HG02885 (cell line): ENCODE measurements around the gene TRIM43B.
"Not testable (repeated sequence)": the region's sequence is repeated elsewhere in the genome, so short reads cannot be mapped to it uniquely, and the experiment has no call there.

ENCODE experiments used
- ATAC-seq: cut with Tn5 transposase; IDR thresholded peaks from one replicate; pipeline ENCODE4 v1.9.1; 2021; ENCODE audit warnings: mild to moderate bottlenecking; ENCODE audit not compliant: unreplicated experiment, poor library complexity

Gene TRIM43B

DNA sequence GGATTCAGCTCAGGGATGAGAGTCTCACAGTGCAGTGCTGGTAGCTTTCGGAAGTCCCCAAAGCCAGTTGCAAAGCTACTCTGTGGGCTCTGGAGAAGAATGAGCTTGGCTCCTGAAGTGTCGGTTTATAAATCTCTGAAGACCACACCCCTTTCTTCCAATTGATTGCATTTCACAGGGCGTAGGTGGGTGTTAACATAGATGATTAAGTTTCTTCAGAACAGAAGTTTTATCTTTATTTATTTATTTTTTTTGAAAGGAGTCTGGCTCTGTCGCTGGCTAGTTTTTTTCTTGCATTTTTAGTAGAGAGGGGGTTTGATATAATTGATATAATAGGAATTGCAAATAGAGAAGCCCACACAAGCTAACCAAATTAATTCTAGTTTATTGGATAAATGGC is at the start of gene TRIM43B:
Gene TRIM43B, minus strand, starts transcription at position 101 of the 400 bp plus-strand sequence. CDS start 2,040 bp downstream, outside the sequence.
- ATAC-seq: not testable (repeated sequence)

- ATAC-seq: peak; percentile 13
Measured at GRCh38 chr2:95531254-95531771, 46.8 kb upstream of the TRIM43B start.

- ATAC-seq: peak; percentile 71
Measured at GRCh38 chr2:95530734-95531133, 46.2 kb upstream of the TRIM43B start.

- ATAC-seq: peak; percentile 71
Measured at GRCh38 chr2:95526360-95527341, 42.1 kb upstream of the TRIM43B start.

- ATAC-seq: no peak
Measured at GRCh38 chr2:95525294-95526035, 40.9 kb upstream of the TRIM43B start.

GRCh38 chr2:95524195-95524594 is 39.6 kb upstream of the TRIM43B start:
- no peak for ATAC-seq

GRCh38 chr2:95514718-95515117 is 30.2 kb upstream of the TRIM43B start:
- ATAC-seq: no peak

GRCh38 chr2:95514226-95514625 is 29.7 kb upstream of the TRIM43B start:
- ATAC-seq: not testable (repeated sequence)

GRCh38 chr2:95509408-95509807 is 24.9 kb upstream of the TRIM43B start:
- ATAC-seq: no peak

DNA sequence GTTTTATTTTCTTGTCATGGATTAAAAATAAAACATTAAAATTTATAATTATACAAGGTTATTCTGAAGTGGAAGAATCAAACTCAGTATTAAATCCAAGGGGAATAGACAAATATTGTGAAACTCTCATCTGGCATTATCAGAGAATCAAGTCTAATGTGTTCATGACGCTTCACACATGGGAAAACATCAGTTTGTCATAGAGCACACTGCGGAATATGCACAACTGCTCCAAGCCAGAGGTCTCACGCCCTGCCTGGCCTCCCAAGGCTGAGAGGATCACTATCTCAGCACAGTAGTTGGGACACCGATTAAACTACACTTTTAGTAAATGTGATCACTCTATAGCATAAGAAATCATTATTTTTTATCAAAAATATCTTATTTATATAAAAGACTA is 20.7 kb upstream of the TRIM43B start:
- no peak for ATAC-seq

DNA sequence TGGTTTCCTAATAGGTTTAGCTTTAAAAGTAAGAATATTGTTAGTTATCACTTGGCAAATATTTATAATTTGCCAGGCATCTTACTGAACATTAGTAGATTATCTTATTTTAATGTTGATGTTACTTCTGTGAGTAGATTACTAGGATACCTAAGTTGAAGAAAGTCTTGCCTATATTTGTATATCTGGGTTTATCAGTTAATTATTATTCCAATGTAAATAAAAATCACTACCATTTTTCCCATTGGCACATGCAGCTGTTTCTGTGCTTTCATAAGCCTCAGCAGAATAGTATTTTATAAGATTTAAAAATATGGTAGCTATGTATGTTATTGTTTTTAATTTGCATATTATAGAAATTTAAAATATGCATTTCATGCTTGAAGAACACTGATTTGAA is 16.3 kb upstream of the TRIM43B start:
- no peak for ATAC-seq

DNA sequence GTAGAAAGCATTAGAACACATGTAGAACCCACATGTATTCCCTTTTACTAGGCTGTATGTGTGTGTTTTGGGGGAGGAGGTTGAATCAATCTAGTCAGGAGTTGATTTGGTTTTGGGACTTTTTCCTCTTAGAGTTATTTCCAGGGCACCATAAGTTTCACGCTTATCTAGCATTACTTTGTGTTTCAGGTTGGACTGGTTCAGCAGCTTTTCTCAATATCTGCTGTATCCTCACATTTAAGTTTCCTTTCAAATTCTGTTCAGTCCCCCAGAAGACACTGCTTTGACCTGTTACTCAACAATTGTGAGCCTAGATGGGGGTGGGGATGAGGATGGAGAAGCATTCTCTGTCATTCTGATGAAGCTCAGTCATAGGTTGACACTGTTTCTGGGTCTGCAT is 7.5 kb upstream of the TRIM43B start:
- not testable (repeated sequence) for ATAC-seq

DNA sequence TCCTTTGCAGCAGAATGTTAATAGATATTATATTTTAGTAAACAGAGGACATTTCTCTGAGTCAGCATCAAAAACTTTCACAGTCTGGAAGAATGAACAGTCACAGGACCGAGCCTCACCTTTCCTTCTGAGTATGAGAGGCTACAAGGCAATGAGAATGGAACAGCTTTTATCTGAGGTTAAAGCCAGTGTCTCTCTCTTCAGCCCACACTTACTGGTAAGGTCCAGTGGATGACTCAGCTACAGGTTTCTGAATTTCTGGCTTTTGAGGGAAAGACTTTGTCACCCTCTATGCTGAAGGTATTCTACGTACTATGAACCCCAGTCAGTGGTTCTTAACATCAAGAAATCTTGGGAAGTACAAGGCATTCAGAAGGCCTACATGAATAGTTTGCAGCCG is 9.5 kb downstream of the TRIM43B start:
- ATAC-seq: not testable (repeated sequence)

- ATAC-seq: not testable (repeated sequence)
Measured at GRCh38 chr2:95467984-95468383, 16.6 kb downstream of the TRIM43B start.

- not testable (repeated sequence) for ATAC-seq
Measured at GRCh38 chr2:95466572-95466971, 18.0 kb downstream of the TRIM43B start.

- ATAC-seq: not testable (repeated sequence)
Measured at GRCh38 chr2:95463292-95463691, 21.3 kb downstream of the TRIM43B start.

- ATAC-seq: not testable (repeated sequence)
Measured at GRCh38 chr2:95445317-95445716, 39.2 kb downstream of the TRIM43B start.

DNA sequence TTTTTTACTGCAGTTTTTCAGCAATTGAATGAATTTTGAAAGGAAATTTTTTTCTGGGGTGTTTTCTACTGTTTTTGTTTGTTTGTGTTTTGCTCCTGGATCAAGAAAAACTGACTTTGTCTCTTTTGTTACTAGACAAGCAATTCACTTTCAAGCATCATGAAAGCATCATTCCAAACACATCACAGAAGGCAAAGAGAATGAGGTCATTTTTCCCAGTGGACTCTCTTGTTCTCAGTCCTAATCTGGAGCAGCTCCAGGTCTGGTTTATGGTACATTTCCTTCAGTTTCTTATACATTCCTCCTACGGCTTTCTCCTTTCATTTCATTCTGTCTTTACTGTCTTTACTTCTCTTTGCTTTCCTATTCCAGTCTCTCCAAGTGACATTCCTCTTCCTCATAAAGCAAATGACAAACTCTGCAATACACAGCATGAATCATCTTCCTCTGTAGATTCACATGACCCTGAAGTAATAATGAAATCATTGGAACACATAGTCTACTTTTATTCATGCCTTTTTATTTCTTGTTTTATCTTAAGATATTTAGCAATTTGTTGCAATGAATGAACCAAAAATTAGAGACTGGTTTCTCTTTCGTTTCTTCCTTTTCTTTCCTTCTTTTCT is 42.0 kb downstream of the TRIM43B start:
- ATAC-seq: not testable (repeated sequence)

DNA sequence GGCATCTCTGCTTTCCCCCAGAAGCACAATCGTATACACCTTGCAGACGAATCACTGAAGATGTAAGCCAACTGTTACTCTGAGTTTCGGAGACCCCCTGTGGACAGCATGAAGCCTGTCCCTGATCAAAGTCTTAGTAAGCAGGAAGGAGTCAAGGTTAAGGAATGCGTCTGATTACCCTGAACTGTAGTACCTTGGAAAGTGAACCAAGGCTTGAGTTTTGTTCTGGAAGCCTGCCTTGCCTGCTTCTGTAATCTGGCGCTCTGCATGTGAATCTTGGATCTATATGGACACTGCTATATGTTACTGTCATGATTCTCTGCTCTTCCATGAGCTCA is 48.7 kb downstream of the TRIM43B start:
- not testable (repeated sequence) for ATAC-seq

DNA sequence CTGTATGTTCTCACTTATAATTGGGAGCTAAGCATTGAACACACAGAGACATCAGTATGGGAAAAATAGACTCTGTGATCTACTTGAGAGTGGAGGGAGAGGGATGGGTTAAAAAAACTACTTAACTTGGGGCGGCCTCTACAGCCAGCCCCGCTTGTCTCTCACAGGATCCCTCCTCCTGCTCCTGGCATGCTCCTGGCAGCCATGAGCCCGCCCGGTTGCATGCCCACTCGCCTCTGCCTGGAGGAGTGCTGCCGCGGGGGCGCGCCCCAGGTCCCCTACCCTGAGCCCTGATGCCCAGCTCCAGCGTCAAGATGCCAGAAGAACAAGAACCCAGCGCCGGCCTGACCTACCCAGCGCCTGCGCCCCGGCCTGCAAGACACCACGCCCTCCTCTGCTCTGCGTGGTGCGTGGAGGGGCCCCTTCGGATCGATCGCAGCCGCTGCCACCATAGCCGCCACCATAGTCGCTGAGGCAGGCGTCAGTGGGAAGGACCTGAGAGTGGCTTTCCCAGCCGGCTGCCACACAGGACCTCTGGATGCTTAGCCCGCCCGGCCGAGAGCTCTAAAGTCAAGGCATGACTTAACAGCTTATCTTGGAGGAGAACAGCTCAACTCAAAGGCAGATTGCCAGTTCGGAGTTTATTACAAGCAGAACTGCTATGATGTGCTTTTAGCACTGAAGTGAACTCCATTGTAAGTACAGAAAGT is 49.2 kb downstream of the TRIM43B start:
- ATAC-seq: not testable (repeated sequence)
